Heart left ventricle (tissue), 13 donors: ENCODE measurements around the gene ALKBH6.

Experiments used
- POLR2A ChIP-seq, 2 donors: fragments of 450-650 bp; IDR thresholded peaks; one replicate each; pipeline ENCODE4 v1.6.1; 2017; ENCODE audit warnings: antibody characterized with exemption in 2 of 2, mild to moderate bottlenecking in 2 of 2, moderate library complexity in 2 of 2
- TF ChIP-seq, protein P1 (sequence below), 12 donors: fragments of 200-600 bp; sonication (generic) in 4 of 12; IDR thresholded peaks; one replicate each; pipeline versions ENCODE4 v1.5.0 to v1.8.0; 2018 to 2022; ENCODE audit warnings: antibody characterized with exemption in 12 of 12, mild to moderate bottlenecking in 5 of 12
- donor health status: ischemic (EF 13 %, LVEDD 7.1; RV severe dilation, severe dysfunction).
- donor health status: DM: no; HTN: yes; CAD: no.
- donor health status: DM: no; HTN: no; CAD: no.
- donor health status: ischemic (EF 25% LVEDD 6.9; RV normal size, moderate dysfunction).
- donor health status: ischemic (EF 25% LVEDD 5.7; RV mildly dilated, moderate dysfunction).
- donor health status: ischemic (EF 35%, LVEDD 5.7; RV mildly dilated, moderate dysfunction).
- donor health status: nonischemic (EF 11% LVEDD 7.7; RV severe dilation, severe dysfunction).
- donor health status: DM: yes; HTN: yes; CAD: no.
- donor health status: PGD.
- donor health status: ischemic (EF 29% LVEDD 5.4; RV normal size, mild dysfunction).
- donor health status: nonischemic (EF 23%, LVEDD 6.1; RV moderate dilation, normal function).

DNA sequence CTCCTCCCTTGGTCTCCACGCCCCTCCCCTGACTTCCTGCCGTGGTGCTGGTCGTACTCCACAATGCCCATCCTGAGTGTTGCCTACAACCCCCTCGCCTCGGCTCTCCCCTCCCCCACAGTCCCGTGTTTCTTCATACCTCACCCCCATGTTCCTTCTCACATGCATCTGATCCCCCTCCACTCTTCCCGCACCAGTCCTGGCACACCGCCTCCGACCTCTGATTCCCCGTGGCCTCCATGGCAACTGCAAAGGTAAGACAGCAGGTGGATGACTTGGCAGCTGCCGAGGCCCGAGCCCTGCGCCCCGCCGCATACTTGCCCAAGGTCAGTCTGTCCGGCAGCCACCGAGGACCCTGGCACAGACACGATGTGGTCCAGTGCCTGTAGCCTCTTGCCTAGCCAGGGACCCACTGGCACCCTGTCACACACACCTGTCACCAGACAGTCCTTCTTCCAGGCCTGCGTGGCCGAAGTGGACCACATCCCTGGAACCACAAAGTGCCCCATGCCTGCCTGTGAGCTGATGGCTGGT is 35.1 kb downstream of the ALKBH6 start:
- TF ChIP-seq, protein P1, sequence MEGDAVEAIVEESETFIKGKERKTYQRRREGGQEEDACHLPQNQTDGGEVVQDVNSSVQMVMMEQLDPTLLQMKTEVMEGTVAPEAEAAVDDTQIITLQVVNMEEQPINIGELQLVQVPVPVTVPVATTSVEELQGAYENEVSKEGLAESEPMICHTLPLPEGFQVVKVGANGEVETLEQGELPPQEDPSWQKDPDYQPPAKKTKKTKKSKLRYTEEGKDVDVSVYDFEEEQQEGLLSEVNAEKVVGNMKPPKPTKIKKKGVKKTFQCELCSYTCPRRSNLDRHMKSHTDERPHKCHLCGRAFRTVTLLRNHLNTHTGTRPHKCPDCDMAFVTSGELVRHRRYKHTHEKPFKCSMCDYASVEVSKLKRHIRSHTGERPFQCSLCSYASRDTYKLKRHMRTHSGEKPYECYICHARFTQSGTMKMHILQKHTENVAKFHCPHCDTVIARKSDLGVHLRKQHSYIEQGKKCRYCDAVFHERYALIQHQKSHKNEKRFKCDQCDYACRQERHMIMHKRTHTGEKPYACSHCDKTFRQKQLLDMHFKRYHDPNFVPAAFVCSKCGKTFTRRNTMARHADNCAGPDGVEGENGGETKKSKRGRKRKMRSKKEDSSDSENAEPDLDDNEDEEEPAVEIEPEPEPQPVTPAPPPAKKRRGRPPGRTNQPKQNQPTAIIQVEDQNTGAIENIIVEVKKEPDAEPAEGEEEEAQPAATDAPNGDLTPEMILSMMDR (IDR thresholded peaks at IDR 0.05): no peak
- TF ChIP-seq POLR2A (IDR thresholded peaks at IDR 0.05): no peak
